Choroid plexus epithelial cell (primary cell): ENCODE data around the gene IL23R.
"Not testable (repeated sequence)": the region's sequence is repeated elsewhere in the genome, so short reads cannot be mapped to it uniquely, and the experiment has no call there.

Experiments
- DNase-seq: peaks from one replicate; pipeline ENCODE4 v3.0.0-alpha.2; 2010; ENCODE audit warnings: low read depth
- H3K4me3 ChIP-seq: 2 replicates; pipeline ENCODE4 v1.5.1; 2011; ENCODE audit warnings: low read depth, mild to moderate bottlenecking, control low read depth, low read length, moderate library complexity
- CTCF ChIP-seq: conservative IDR thresholded peaks from 2 replicates; pipeline ENCODE4 v1.5.1; 2011; ENCODE audit warnings: low read depth, mild to moderate bottlenecking, control low read depth, inconsistent platforms, low read length, moderate library complexity

Gene IL23R

GRCh38 chr1:67204298-67204980 lies 38.2 kb downstream of the IL23R start:
- H3K4me3 ChIP-seq, result no peak overlapping the region
- no peak for TF ChIP-seq CTCF
- no peak for DNase-seq

GRCh38 chr1:67207398-67207797 lies 41.1 kb downstream of the IL23R start:
- not testable (repeated sequence) for H3K4me3 ChIP-seq, DNase-seq

GRCh38 chr1:67208217-67208616 lies 42.0 kb downstream of the IL23R start:
- TF ChIP-seq CTCF, result no peak
- no peak for DNase-seq
- H3K4me3 ChIP-seq, result no peak overlapping the region

GRCh38 chr1:67209521-67209920 lies 43.3 kb downstream of the IL23R start:
- H3K4me3 ChIP-seq, result no peak overlapping the region
- no peak for TF ChIP-seq CTCF
- DNase-seq, result no peak

GRCh38 chr1:67211589-67212563 lies 45.6 kb downstream of the IL23R start:
- peak; percentile 63 for DNase-seq

GRCh38 chr1:67213164-67213563 lies 46.9 kb downstream of the IL23R start:
- TF ChIP-seq CTCF, result peak; percentile 77

More at GRCh38 chr1:67211589-67212563, 45.6 kb downstream of the IL23R start:
- no peak overlapping the region for H3K4me3 ChIP-seq
- TF ChIP-seq CTCF, result peak; percentile 75

GRCh38 chr1:67213948-67214347 lies 47.7 kb downstream of the IL23R start:
- no peak overlapping the region for H3K4me3 ChIP-seq
- DNase-seq, result no peak
- TF ChIP-seq CTCF, result no peak

More at GRCh38 chr1:67213164-67213563, 46.9 kb downstream of the IL23R start:
- H3K4me3 ChIP-seq, result no peak overlapping the region
- peak; percentile 52 for DNase-seq
